GM23248 (cell line): ENCODE results near the gene C16orf92. TPM values are rescaled to one million over a fixed set of nuclear protein-coding genes. Genes with fewer than 3 reads are reported as not detected.

ENCODE experiments used
- DNase-seq: peaks from one replicate; pipeline ENCODE4 v3.0.0-alpha.2; 2015
- H2AFZ ChIP-seq: fragments of 200-600 bp; sonication (generic); 2 replicates; pipeline ENCODE4 v1.6.1; 2016; ENCODE audit warnings: antibody characterized with exemption
- H3F3A ChIP-seq: fragments of 200-600 bp; sonication (generic); 2 replicates; pipeline ENCODE4 v1.6.1; 2016; ENCODE audit warnings: mild to moderate bottlenecking, antibody characterized with exemption, mixed run types; ENCODE audit not compliant: insufficient read depth
- H3K27ac ChIP-seq: fragments of 200-600 bp; sonication (generic); 2 replicates; pipeline ENCODE4 v1.5.1; 2016; ENCODE audit warnings: mild to moderate bottlenecking
- H3K27me3 ChIP-seq: fragments of 200-600 bp; sonication (generic); replicated peaks from 2 replicates; pipeline ENCODE4 v1.6.1; 2016; ENCODE audit warnings: mild to moderate bottlenecking; ENCODE audit not compliant: insufficient read depth
- H3K36me3 ChIP-seq: fragments of 200-600 bp; sonication (generic); 2 replicates; pipeline ENCODE4 v1.6.1; 2016; ENCODE audit warnings: low read depth, mild to moderate bottlenecking
- H3K4me1 ChIP-seq: fragments of 200-600 bp; sonication (generic); 2 replicates; pipeline ENCODE4 v1.6.1; 2016; ENCODE audit warnings: mild to moderate bottlenecking; ENCODE audit not compliant: insufficient read depth
- H3K4me2 ChIP-seq: fragments of 200-600 bp; sonication (generic); one replicate; pipeline ENCODE4 v1.6.1; 2016; ENCODE audit warnings: mild to moderate bottlenecking; ENCODE audit not compliant: unreplicated experiment
- H3K4me3 ChIP-seq: fragments of 200-600 bp; sonication (generic); 2 replicates; pipeline ENCODE4 v1.5.1; 2016; ENCODE audit warnings: mild to moderate bottlenecking
- H3K79me2 ChIP-seq: fragments of 200-600 bp; sonication (generic); 2 replicates; pipeline ENCODE4 v1.6.1; 2016; ENCODE audit warnings: mild to moderate bottlenecking; ENCODE audit not compliant: insufficient read depth
- H3K9ac ChIP-seq: fragments of 200-600 bp; sonication (generic); 2 replicates; pipeline ENCODE4 v1.6.1; 2016; ENCODE audit warnings: mild to moderate bottlenecking
- H3K9me2 ChIP-seq: fragments of 200-600 bp; sonication (generic); 2 replicates; pipeline ENCODE4 v1.6.1; 2016; ENCODE audit warnings: mixed run types, mild to moderate bottlenecking, moderate library complexity; ENCODE audit not compliant: insufficient read depth
- H3K9me3 ChIP-seq: fragments of 200-600 bp; sonication (generic); one replicate; pipeline ENCODE4 v1.6.1; 2017; ENCODE audit warnings: low read depth
- H4K20me1 ChIP-seq: fragments of 200-600 bp; sonication (generic); 2 replicates; pipeline ENCODE4 v1.6.0; 2016; ENCODE audit not compliant: insufficient read depth
- EZH2 ChIP-seq: fragments of 200-600 bp; sonication (generic); IDR thresholded peaks from 2 replicates; pipeline ENCODE4 v1.6.1; 2018; ENCODE audit warnings: antibody characterized with exemption, mild to moderate bottlenecking; ENCODE audit not compliant: insufficient read depth, poor library complexity, severe bottlenecking
- EZH2phosphoT487 ChIP-seq: fragments of 200-600 bp; sonication (generic); IDR thresholded peaks from 2 replicates; pipeline ENCODE4 v1.6.1; 2018; ENCODE audit warnings: antibody characterized with exemption, moderate library complexity, mild to moderate bottlenecking, low read depth; ENCODE audit not compliant: insufficient read depth
- WGBS, 2 experiments: methylation state at CpG; one replicate each; pipeline ENCODE4 v1.1.6; 2015 to 2017; ENCODE audit warnings: low lambda C conversion rate in 2 of 2, low coverage in 1 of 2; ENCODE audit errors: missing lambda C conversion rate in 2 of 2; 5-methylcytosine and 5-hydroxymethylcytosine counted together
- in situ Hi-C: fragments of 300-500 bp; cut with MboI; formaldehyde crosslinking; loops from 2 replicates; pipeline ENCODE4 v1.15.0; 2020
- polyA plus RNA-seq: library from polyadenylated mRNA; unstranded; fragments of >200 nt; fragmentation: Nextera tagmentation; extraction: Ambion mirVana; gene quantifications from 2 replicates; pipeline ENCODE4 v1.2.1, GENCODE V29; 2016
- total RNA-seq: library from RNA; depleted of rRNA; stranded (reverse); fragments of >200 nt; shearing (Covaris generic); gene quantifications from 2 replicates; pipeline ENCODE4 v1.2.3, GENCODE V29; 2014

Gene C16orf92
- total and polyA plus RNA-seq, 2 experiments from 2014 or later = not detected

GRCh38 chr16:29995911-29996765 is 26.9 kb upstream of the C16orf92 start, which contains the start of gene INO80E:
INO80E (plus strand) TSS chr16:29996241; CDS start chr16:29996311, 70 bp downstream.
- H3F3A ChIP-seq = peaks cover 16% of the 10 kb centered on the region
- peaks cover 4% of the 10 kb centered on the region; the same call in 1 of the 2 replicates for H3K36me3 ChIP-seq
- WGBS, 2 experiments = 0 to 1% methylated on average over 63 to 65 of the region's 65 CpGs
- peak; percentile 98 for DNase-seq
- H3K79me2 ChIP-seq = peaks cover 19% of the 10 kb centered on the region
- in situ Hi-C loops = no loop called here
- no peak for TF ChIP-seq EZH2phosphoT487
- TF ChIP-seq EZH2 = no peak
- no peaks in the 10 kb centered on the region for H3K9me2 ChIP-seq
- peak within 1 kb of the TSS; percentile 91 for H3K4me3 ChIP-seq
- no peaks in the 10 kb centered on the region for H4K20me1 ChIP-seq
- peak within 1 kb of the TSS; percentile 86 for H3K9ac ChIP-seq
- peak within 1 kb of the TSS; percentile 89 for H3K4me2 ChIP-seq
- H3K9me3 ChIP-seq = no peaks in the 10 kb centered on the region
- H3K27ac ChIP-seq = peak within 1 kb of the TSS; percentile 81
- H3K27me3 ChIP-seq = no peaks in the 10 kb centered on the region
- peak within 1 kb of the TSS; percentile 95 for H2AFZ ChIP-seq
- peaks cover 15% of the 10 kb centered on the region for H3K4me1 ChIP-seq

DNA sequence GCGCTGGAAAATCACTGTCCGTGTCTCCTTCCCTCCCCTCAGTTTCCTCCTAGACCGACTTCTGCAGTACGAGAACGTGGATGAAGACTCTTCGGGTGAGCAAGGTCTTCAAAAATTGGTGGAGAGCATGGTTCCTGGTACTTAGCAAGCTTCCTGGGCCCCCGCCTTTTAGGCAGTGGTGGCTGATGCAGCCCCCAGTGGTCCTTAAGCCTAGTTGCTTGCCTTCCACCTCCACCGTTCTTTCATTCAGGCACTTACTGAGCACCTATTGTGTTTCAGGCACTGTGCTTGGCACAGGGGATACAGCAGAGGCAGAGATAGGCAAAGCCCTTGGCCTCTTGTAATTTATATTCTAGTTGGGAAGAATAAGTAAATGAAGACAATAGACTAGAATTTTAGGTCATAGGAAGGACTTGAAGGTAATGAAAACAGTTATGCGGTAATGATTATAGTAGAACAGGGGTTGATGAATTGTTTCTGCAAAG is 26.2 kb upstream of the C16orf92 start:
- Histone ChIP-seq H3K4me2 (peak overlapping the region; percentile 89), H3K36me3 (peaks cover 4% of the 10 kb centered on the region; the same call in 1 of the 2 replicates), H3K9me2 (no peaks in the 10 kb centered on the region), H4K20me1 (no peaks in the 10 kb centered on the region), H3K4me1 (peaks cover 15% of the 10 kb centered on the region), H3F3A (peaks cover 16% of the 10 kb centered on the region), H3K9ac (peak overlapping the region; percentile 86), H3K9me3 (no peaks in the 10 kb centered on the region), H3K79me2 (peaks cover 19% of the 10 kb centered on the region), H3K27me3 (no peaks in the 10 kb centered on the region), H3K4me3 (peak overlapping the region; percentile 91), H2AFZ (peak overlapping the region; percentile 95), H3K27ac (no peak overlapping the region)
- WGBS, 2 experiments = 17 to 22% methylated on average over 9 of the region's 9 CpGs
- no peak for DNase-seq
- TF ChIP-seq EZH2phosphoT487 (no peak), EZH2 (no peak)
- in situ Hi-C loops = no loop called here

GRCh38 chr16:29999605-30000004 is 23.4 kb upstream of the C16orf92 start:
- no peaks in the 10 kb centered on the region for H3K9me2 ChIP-seq
- H3K9me3 ChIP-seq = no peaks in the 10 kb centered on the region
- TF ChIP-seq EZH2 = no peak
- TF ChIP-seq EZH2phosphoT487 = no peak
- in situ Hi-C loops = no loop called here
- H3K4me3 ChIP-seq = no peak overlapping the region
- H3K4me2 ChIP-seq = no peak overlapping the region
- no peak overlapping the region for H2AFZ ChIP-seq
- 95 to 98% methylated on average over 6 of the region's 6 CpGs for WGBS, 2 experiments
- H3K4me1 ChIP-seq = peaks cover 8% of the 10 kb centered on the region
- peaks cover 2% of the 10 kb centered on the region; the same call in 1 of the 2 replicates for H3F3A ChIP-seq
- H3K27ac ChIP-seq = no peak overlapping the region
- no peaks in the 10 kb centered on the region for H3K36me3 ChIP-seq
- H3K79me2 ChIP-seq = peaks cover 19% of the 10 kb centered on the region
- no peaks in the 10 kb centered on the region for H4K20me1 ChIP-seq
- H3K27me3 ChIP-seq = no peaks in the 10 kb centered on the region
- no peak for DNase-seq
- H3K9ac ChIP-seq = no peak overlapping the region

DNA sequence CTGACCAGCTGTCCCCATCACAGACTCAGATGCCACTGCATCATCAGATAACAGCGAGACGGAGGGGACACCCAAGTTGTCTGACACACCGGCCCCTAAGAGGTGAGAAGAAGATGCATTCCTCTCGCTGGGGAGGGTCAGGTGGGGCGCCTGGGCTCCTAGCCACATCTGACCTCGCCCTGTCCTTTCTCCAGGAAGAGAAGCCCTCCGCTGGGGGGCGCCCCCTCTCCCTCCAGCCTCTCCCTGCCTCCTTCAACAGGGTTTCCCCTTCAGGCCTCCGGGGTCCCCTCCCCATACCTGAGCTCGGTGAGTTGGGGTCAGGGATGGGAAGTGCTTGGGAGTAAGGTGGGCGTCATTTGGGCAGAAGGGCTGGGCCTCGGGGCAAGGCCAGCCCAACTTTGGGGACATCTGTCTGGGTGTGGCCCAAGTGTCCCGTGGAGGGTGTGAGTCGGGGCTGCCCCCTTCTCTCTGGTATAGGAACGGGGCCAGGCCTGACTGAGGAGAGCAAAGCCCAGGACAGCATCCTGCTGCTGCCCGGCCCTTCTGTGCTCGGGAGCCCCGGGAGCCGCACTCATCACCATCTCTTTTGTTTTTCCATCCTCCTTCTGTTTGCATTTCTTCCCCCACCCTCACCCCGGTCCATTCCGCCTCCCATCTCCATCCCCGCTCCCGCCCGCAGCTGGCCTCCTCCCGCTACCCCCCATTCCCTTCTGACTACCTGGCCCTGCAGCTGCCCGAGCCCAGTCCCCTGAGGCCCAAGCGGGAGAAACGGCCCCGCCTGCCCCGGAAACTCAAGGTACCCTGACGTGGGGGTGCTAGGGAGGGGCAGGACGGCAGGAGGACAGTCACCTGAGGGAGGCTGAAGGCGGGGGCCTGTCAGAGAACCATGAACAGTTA is 22.0 kb upstream of the C16orf92 start:
- H3K4me2 ChIP-seq = no peak overlapping the region
- no peak for DNase-seq
- in situ Hi-C loops = no loop called here
- H4K20me1 ChIP-seq = no peaks in the 10 kb centered on the region
- H3K9me2 ChIP-seq = no peaks in the 10 kb centered on the region
- no peaks in the 10 kb centered on the region for H3K9me3 ChIP-seq
- no peak overlapping the region for H3K4me3 ChIP-seq
- no peaks in the 10 kb centered on the region for H3K27me3 ChIP-seq
- TF ChIP-seq EZH2 = no peak
- TF ChIP-seq EZH2phosphoT487 = no peak
- peaks cover 19% of the 10 kb centered on the region for H3K79me2 ChIP-seq
- H2AFZ ChIP-seq = no peak overlapping the region
- no peak overlapping the region for H3K27ac ChIP-seq
- H3F3A ChIP-seq = no peaks in the 10 kb centered on the region
- H3K36me3 ChIP-seq = no peaks in the 10 kb centered on the region
- H3K9ac ChIP-seq = no peak overlapping the region
- 0 out of 2 replicates have a peak, but pooled peaks cover 4% of the 10 kb centered on the region for H3K4me1 ChIP-seq
- 75 to 82% methylated on average over 23 to 33 of the region's 33 CpGs for WGBS, 2 experiments
